ENCODE measurements around the gene KCNJ9.

The KCNJ9 gene

GRCh38 chr1:160066829-160067745 is 14.3 kb upstream of the KCNJ9 start:
- peak; percentile 33 for DNase-seq (ENCODE audit: low read depth, low spot score)

GRCh38 chr1:160068225-160068624 is 13.1 kb upstream of the KCNJ9 start:
- DNase-seq (ENCODE audit: low read depth, low spot score) = no peak

- no peak for DNase-seq (ENCODE audit: low read depth, low spot score)
These were observed 11.7 kb upstream of the KCNJ9 start, which contains the start of gene KCNJ10 for GRCh38 chr1:160069460-160070231. TSS of gene KCNJ10 (minus strand) at chr1:160070160. CDS start at chr1:160042532, 27,628 bp downstream.

- DNase-seq (ENCODE audit: low read depth, low spot score) = peak; percentile 40
These were observed 10.8 kb upstream of the KCNJ9 start for GRCh38 chr1:160070243-160071163.

- no peak for DNase-seq (ENCODE audit: low read depth, low spot score)
These were observed 10.0 kb upstream of the KCNJ9 start for GRCh38 chr1:160071289-160071688.

- DNase-seq (ENCODE audit: low read depth, low spot score) = no peak
These were observed 6.5 kb upstream of the KCNJ9 start for GRCh38 chr1:160074865-160075264.

GRCh38 chr1:160075836-160076235 is 5.5 kb upstream of the KCNJ9 start:
- DNase-seq (ENCODE audit: low read depth, low spot score) = no peak

GRCh38 chr1:160076295-160076694 is 5.0 kb upstream of the KCNJ9 start:
- DNase-seq (ENCODE audit: low read depth, low spot score) = no peak

- no peak for DNase-seq (ENCODE audit: low read depth, low spot score)
These were observed 3.9 kb upstream of the KCNJ9 start for GRCh38 chr1:160077486-160077885.

- no peak for DNase-seq (ENCODE audit: low read depth, low spot score)
These were observed 2.7 kb upstream of the KCNJ9 start for GRCh38 chr1:160078512-160079195.

GRCh38 chr1:160079448-160079847 is 1.9 kb upstream of the KCNJ9 start:
- DNase-seq (ENCODE audit: low read depth, low spot score) = no peak

- no peak for DNase-seq (ENCODE audit: low read depth, low spot score)
These were observed 797 bp upstream of the KCNJ9 start for GRCh38 chr1:160080381-160081100.

- DNase-seq (ENCODE audit: low read depth, low spot score) = no peak
These were observed 1.1 kb downstream of the KCNJ9 start for GRCh38 chr1:160082487-160082886.

- no peak for DNase-seq (ENCODE audit: low read depth, low spot score)
These were observed 1.6 kb downstream of the KCNJ9 start for GRCh38 chr1:160082926-160083325.

- peak; percentile 79 for DNase-seq (ENCODE audit: low read depth, low spot score)
These were observed 2.8 kb downstream of the KCNJ9 start for GRCh38 chr1:160083968-160084770.

- DNase-seq (ENCODE audit: low read depth, low spot score) = no peak
These were observed 3.5 kb downstream of the KCNJ9 start for GRCh38 chr1:160084771-160085321.

- no peak for DNase-seq (ENCODE audit: low read depth, low spot score)
These were observed 4.5 kb downstream of the KCNJ9 start for GRCh38 chr1:160085686-160086455.

GRCh38 chr1:160086456-160086892 is 5.1 kb downstream of the KCNJ9 start:
- no peak for DNase-seq (ENCODE audit: low read depth, low spot score)

Measured in iPS DF 19.7 (cell line).